GM12872 (cell line): ENCODE data around the gene CIBAR2.

Source experiments
- TF ChIP-seq, protein P1 (sequence below): IDR thresholded peaks from 3 replicates; pipeline ENCODE4 v1.5.1; 2011; ENCODE audit warnings: low read depth, mild to moderate bottlenecking, low read length, moderate library complexity; ENCODE audit not compliant: insufficient read depth

The CIBAR2 gene

DNA sequence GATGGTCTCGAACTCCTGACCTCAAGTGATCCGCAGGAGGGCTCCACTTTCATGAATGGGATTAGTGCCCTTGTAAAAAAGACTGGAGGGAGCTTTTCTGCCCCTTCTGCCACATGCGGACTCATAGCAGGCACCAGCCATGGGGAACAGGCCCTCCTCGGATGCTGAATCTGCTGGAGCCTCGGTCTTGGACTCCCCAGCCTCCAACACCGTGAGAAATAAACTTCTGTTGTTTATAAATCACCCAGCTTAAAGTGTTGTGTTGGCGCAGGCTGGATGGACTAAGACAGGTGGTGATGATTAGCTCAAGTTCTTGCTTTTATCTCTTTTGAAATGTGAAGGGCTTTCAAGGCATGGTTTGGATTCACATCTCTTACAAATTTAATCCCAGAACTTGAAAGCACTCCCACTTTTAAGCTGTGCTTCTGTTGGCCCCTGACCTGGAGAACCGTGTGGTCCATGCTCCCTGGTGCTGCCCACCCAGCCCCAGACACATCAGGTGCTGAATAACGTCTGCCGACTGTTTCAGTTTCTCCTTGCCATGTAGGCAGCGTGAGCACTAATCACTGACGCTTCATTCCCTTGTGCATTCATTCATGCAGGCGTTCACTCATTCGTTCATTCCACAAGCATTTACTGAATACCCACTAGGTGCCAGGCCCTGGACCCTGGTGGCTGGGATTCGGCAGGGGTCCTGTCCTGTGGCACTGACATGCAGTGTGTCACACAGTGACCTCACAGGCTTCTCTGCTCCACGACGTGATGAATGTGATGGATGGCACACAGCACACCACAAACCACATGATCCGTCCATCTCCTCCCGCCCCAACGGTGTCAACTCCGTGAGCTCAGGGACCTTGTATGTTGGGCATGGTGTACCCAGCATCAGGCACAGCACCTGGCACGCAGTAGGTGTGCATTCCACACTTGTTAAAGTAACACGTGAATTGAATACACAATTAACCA, 8.9 kb downstream of the CIBAR2 start:
- TF ChIP-seq, protein P1, sequence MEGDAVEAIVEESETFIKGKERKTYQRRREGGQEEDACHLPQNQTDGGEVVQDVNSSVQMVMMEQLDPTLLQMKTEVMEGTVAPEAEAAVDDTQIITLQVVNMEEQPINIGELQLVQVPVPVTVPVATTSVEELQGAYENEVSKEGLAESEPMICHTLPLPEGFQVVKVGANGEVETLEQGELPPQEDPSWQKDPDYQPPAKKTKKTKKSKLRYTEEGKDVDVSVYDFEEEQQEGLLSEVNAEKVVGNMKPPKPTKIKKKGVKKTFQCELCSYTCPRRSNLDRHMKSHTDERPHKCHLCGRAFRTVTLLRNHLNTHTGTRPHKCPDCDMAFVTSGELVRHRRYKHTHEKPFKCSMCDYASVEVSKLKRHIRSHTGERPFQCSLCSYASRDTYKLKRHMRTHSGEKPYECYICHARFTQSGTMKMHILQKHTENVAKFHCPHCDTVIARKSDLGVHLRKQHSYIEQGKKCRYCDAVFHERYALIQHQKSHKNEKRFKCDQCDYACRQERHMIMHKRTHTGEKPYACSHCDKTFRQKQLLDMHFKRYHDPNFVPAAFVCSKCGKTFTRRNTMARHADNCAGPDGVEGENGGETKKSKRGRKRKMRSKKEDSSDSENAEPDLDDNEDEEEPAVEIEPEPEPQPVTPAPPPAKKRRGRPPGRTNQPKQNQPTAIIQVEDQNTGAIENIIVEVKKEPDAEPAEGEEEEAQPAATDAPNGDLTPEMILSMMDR, result no peak

DNA sequence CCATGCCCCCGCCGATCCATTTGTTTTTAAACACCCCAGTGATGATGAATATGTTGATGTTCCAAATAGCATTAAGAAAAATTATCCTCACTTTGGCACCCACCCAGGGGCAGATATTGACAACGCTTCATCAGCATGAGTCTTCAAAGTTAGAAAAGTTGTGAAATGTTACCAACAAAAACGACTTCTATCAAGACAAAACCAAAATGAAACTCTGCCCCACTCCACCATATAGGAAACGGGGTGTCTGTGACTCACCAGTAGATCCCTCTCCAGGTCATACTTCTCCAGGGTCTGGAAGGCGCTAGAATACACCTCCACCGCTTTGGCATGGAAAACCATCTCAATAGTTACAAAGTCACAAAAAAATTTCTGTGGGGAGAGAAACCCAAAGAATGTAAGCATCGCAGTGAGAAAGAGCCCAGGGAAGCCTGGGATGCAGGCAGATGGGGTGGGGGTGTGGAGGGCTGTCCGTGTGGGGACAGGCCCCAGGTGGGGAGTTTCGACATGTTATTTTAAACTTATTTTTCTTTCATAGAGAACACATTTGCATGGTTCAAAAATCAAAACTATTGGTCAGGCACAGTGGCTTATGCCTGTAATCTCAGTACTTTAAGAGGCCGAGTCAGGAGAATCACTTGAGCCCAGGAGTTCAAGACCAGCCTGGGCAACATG, 10.2 kb downstream of the CIBAR2 start:
- TF ChIP-seq, protein P1, result no peak

DNA sequence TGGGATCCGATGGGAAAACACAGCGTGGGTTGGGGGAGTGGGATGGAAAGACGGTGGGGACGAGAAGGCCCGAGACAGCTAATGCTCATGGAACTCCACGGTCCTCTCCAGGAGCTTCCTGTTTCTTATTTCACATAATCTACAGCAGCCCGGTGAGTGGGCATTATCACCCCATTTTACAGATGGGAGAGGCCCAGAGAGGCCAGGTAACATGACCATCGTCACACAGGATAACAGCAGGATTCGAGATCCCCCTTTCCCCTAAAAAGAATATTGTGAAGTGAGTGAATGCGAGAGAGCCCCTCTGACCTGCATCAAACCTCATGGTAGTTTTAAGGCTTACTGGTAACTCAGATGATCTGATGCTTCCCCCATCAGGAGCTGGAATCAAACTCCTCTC, 12.0 kb downstream of the CIBAR2 start:
- TF ChIP-seq, protein P1, result no peak

DNA sequence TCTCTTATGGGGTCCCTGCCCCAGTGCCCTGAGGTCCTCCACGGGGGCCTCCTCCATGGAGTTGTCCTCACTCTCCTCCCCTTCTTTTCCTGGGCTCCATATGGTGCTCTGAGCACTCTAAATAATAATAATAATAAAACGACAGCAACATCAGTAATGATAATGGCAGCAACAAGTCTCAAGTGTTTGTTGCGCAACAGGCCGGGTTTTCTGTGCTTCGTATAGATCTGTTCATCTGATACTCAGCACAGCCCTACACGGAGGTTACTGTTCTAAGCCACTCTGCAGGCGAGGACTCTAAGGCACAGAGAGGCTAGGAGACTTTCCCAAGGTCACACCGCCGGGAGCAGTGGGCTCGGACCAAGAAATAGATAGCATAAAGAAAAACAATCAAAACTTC, 13.7 kb downstream of the CIBAR2 start:
- TF ChIP-seq, protein P1, result no peak

DNA sequence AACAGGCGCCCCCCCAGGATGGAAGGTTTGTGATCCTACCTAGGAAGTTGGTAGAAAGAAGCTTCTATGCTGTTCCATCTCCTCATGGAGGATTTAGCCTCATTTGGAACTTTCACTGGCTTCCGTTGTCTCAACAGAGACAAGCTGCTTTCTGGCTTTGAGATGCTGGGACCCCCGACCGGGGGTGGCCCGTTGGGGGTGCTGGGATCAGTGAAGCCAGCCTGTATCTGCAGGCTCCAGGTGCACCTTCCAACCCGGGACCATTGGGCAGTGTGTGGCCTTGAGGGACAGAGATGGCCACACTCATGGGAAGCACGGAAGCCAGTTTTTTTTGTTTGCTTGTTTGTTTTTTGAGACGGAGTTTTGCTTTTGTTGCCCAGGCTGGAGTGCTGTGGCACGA, 15.4 kb downstream of the CIBAR2 start:
- TF ChIP-seq, protein P1, result no peak

DNA sequence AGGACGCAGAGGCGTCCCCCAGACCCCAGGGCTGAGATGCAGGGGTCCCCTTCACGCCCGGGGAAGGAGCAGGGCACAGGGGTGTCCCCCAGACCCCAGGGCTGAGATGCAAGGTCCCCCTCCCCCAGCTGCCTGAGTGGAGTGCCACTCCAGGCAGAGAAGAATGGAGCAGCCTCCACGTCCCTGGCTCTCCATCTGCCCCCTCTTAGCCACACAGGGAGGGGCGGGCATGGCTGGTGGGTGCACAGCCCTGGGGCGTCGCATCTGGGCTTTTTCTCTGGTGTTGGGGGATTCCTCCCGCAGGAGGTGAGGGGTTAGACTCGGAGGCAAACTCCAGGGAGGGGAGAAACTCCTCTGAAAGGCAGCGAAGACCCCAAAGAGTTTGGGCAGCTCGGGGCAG, 17.5 kb downstream of the CIBAR2 start:
- TF ChIP-seq, protein P1, result no peak

DNA sequence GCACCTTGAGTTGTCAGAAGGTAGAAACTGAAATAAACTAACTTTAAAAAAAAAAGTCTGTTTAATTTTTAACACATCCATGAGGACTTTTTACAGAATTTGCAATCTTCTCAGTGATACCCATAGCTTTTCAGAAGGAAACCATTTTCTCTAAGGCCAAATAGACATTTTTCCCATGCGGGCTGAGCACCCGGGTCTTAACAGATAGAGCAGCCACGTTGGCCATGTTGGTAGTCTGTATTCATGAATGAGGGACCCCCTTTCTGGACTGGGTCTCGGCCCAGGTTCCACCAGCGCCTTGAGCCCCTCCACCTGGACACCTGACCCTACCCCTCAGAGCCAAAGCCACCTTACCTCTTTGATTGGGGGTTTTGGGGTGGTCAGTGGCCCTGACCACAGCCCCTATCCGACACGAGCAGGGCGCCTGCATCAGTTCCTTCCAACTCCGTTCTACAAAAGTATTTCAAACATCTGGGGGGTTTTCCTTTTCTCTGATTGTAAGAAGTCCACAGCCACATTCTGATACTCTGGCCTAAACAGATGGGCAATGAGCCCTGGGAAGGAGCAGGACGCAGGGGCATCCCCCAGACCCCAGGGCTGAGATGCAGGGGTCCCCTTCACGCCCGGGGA, 18.0 kb downstream of the CIBAR2 start:
- TF ChIP-seq, protein P1, result no peak
